ENCODE data around the gene NYNRIN. TPM values are rescaled to one million over a fixed set of nuclear protein-coding genes. Genes with fewer than 3 reads are reported as not detected.

The NYNRIN gene
- total RNA-seq, 1 experiment from 2014 or later, result 0.27 TPM

DNA sequence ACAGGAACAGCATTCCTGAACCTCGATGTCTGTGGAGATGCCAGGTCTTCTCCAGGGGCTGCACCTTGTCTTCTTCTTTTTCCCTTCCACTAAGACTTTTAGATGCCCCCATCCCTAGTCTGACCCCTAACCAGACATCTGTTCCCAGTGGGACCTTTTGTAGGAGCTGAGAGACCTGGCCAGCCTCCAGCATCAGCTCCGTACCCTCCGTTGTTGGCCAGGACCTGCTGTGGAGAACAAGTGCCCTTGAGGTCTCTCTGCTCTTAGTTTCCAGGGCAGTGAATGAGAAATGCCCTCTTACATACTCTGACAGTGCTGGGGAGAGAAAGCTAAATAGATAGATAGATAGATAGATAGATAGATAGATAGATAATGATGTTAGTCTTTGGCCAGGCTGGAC lies 60.5 kb downstream of the NYNRIN start:
- BruUV-seq (replicated peaks), result no TSS peak
- ChIA-PET POLR2A (no interaction called here), RAD21 (ENCODE audit: low non-redundant PET in 1 of 2, low total read pairs in 2 of 2, uncharacterized antibody in 2 of 2, unreplicated experiment in 2 of 2) (no interaction called here), CTCF (no interaction called here)
- no peak for ATAC-seq
- H3K9me3 ChIP-seq (ENCODE audit: control insufficient read depth in 1 of 2, insufficient read depth in 1 of 2, low read depth in 1 of 2, low read length in 2 of 2), result no peaks in the 10 kb centered on the region; a peak in 1 of 4 replicates
- H3K4me3 ChIP-seq (replicated peaks in 1 of 2; ENCODE audit: low read depth in 1 of 2, low read length in 2 of 2), result no peak overlapping the region
- TF ChIP-seq SP1 (IDR thresholded peaks at IDR 0.05; ENCODE audit: low read depth), result no peak
- H3K9ac ChIP-seq (ENCODE audit: low read length), result no peak overlapping the region
- H3K9me2 ChIP-seq (ENCODE audit: insufficient read depth), result no peaks in the 10 kb centered on the region
- intact Hi-C loops (cut with micrococcal nuclease), result no loop called here
- no peaks in the 10 kb centered on the region for H3K79me2 ChIP-seq (ENCODE audit: insufficient read depth, low read length)
- no peak overlapping the region for H3K27ac ChIP-seq (ENCODE audit: low read depth, low read length)
- H2AFZ ChIP-seq (ENCODE audit: low read depth, low read length, poor library complexity, severe bottlenecking), result no peak overlapping the region
- H3K4me2 ChIP-seq (ENCODE audit: low read length), result no peak overlapping the region
- no peaks in the 10 kb centered on the region for H3K36me3 ChIP-seq (ENCODE audit: control insufficient read depth in 1 of 2, insufficient read depth in 2 of 2, low read length in 2 of 2)
- H3K27me3 ChIP-seq (ENCODE audit: insufficient read depth, low read length), result no peaks in the 10 kb centered on the region
- no peaks in the 10 kb centered on the region for H3K4me1 ChIP-seq (ENCODE audit: control insufficient read depth in 1 of 2, insufficient read depth in 2 of 2, low read length in 2 of 2)
- H4K20me1 ChIP-seq (ENCODE audit: insufficient read depth), result no peaks in the 10 kb centered on the region
- DNase-seq (ENCODE audit: low read depth, low spot score), result no peak

DNA sequence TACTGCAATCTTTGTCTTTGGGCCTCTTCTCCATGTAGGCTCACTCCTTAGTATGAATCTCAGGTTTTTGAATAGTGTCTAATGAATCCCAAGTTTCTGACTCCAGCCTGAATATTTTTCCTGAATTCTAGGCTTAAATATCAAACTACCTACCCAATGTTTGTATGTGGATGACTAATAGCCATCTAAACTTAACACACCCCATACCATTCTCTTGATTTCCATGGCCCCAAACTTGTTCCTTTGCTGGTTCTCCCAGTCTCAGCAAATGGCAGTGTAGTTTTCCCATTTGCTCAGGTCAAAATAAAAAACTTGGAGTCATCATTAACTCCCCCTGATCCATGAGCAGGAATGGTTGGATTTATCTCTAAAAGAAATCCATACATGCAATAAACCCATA lies 62.5 kb downstream of the NYNRIN start:
- H3K9me2 ChIP-seq (ENCODE audit: insufficient read depth), result no peaks in the 10 kb centered on the region
- H3K36me3 ChIP-seq (ENCODE audit: control insufficient read depth in 1 of 2, insufficient read depth in 2 of 2, low read length in 2 of 2), result no peaks in the 10 kb centered on the region
- intact Hi-C loops (cut with micrococcal nuclease), result no loop called here
- ChIA-PET CTCF (no interaction called here), POLR2A (no interaction called here), RAD21 (ENCODE audit: low non-redundant PET in 1 of 2, low total read pairs in 2 of 2, uncharacterized antibody in 2 of 2, unreplicated experiment in 2 of 2) (no interaction called here)
- no peaks in the 10 kb centered on the region for H3K79me2 ChIP-seq (ENCODE audit: insufficient read depth, low read length)
- no TSS peak for BruUV-seq (replicated peaks)
- no peak overlapping the region for H3K4me2 ChIP-seq (ENCODE audit: low read length)
- H4K20me1 ChIP-seq (ENCODE audit: insufficient read depth), result no peaks in the 10 kb centered on the region
- H2AFZ ChIP-seq (ENCODE audit: low read depth, low read length, poor library complexity, severe bottlenecking), result no peak overlapping the region
- no peaks in the 10 kb centered on the region; a peak in 1 of 4 replicates for H3K9me3 ChIP-seq (ENCODE audit: control insufficient read depth in 1 of 2, insufficient read depth in 1 of 2, low read depth in 1 of 2, low read length in 2 of 2)
- H3K4me1 ChIP-seq (ENCODE audit: control insufficient read depth in 1 of 2, insufficient read depth in 2 of 2, low read length in 2 of 2), result no peaks in the 10 kb centered on the region
- no peak for ATAC-seq
- H3K27me3 ChIP-seq (ENCODE audit: insufficient read depth, low read length), result no peaks in the 10 kb centered on the region
- TF ChIP-seq, protein P1, sequence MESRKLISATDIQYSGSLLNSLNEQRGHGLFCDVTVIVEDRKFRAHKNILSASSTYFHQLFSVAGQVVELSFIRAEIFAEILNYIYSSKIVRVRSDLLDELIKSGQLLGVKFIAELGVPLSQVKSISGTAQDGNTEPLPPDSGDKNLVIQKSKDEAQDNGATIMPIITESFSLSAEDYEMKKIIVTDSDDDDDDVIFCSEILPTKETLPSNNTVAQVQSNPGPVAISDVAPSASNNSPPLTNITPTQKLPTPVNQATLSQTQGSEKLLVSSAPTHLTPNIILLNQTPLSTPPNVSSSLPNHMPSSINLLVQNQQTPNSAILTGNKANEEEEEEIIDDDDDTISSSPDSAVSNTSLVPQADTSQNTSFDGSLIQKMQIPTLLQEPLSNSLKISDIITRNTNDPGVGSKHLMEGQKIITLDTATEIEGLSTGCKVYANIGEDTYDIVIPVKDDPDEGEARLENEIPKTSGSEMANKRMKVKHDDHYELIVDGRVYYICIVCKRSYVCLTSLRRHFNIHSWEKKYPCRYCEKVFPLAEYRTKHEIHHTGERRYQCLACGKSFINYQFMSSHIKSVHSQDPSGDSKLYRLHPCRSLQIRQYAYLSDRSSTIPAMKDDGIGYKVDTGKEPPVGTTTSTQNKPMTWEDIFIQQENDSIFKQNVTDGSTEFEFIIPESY (IDR thresholded peaks at IDR 0.05; ENCODE audit: extremely low read depth, insufficient replicate concordance, low read length), result no peak
- TF ChIP-seq, protein P2, sequence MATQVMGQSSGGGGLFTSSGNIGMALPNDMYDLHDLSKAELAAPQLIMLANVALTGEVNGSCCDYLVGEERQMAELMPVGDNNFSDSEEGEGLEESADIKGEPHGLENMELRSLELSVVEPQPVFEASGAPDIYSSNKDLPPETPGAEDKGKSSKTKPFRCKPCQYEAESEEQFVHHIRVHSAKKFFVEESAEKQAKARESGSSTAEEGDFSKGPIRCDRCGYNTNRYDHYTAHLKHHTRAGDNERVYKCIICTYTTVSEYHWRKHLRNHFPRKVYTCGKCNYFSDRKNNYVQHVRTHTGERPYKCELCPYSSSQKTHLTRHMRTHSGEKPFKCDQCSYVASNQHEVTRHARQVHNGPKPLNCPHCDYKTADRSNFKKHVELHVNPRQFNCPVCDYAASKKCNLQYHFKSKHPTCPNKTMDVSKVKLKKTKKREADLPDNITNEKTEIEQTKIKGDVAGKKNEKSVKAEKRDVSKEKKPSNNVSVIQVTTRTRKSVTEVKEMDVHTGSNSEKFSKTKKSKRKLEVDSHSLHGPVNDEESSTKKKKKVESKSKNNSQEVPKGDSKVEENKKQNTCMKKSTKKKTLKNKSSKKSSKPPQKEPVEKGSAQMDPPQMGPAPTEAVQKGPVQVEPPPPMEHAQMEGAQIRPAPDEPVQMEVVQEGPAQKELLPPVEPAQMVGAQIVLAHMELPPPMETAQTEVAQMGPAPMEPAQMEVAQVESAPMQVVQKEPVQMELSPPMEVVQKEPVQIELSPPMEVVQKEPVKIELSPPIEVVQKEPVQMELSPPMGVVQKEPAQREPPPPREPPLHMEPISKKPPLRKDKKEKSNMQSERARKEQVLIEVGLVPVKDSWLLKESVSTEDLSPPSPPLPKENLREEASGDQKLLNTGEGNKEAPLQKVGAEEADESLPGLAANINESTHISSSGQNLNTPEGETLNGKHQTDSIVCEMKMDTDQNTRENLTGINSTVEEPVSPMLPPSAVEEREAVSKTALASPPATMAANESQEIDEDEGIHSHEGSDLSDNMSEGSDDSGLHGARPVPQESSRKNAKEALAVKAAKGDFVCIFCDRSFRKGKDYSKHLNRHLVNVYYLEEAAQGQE (IDR thresholded peaks at IDR 0.05; ENCODE audit: low read depth), result no peak
- TF ChIP-seq POLR2A (IDR thresholded peaks at IDR 0.05; ENCODE audit: borderline replicate concordance, extremely low read depth, insufficient read depth, insufficient read length), result no peak
- H3K4me3 ChIP-seq (replicated peaks in 1 of 2; ENCODE audit: low read depth in 1 of 2, low read length in 2 of 2), result no peak overlapping the region
- no peak overlapping the region for H3K27ac ChIP-seq (ENCODE audit: low read depth, low read length)
- DNase-seq (ENCODE audit: low read depth, low spot score), result no peak
- no peak overlapping the region for H3K9ac ChIP-seq (ENCODE audit: low read length)

Data from HCT116 (cell line).